Gastroesophageal sphincter (tissue), 4 donors: ENCODE measurements around the gene NKAIN2. TPM values are rescaled to one million over a fixed set of nuclear protein-coding genes. Genes with fewer than 3 reads are reported as not detected.
"Not testable (repeated sequence)": the region's sequence is repeated elsewhere in the genome, so short reads cannot be mapped to it uniquely, and the experiment has no call there.

ENCODE experiments used
- ATAC-seq: fragments of 150-250 bp; one replicate; pipeline ENCODE4 v1.9.1; 2016; ENCODE audit warnings: mild to moderate bottlenecking, moderate library complexity
- H3K27ac ChIP-seq, 4 donors: fragments of 200-600 bp; sonication (generic) in 3 of 4; 1 replicate in 3 of 4; 2 replicates in 1 of 4; pipeline ENCODE4 v1.5.1; 2016 to 2019
- H3K27me3 ChIP-seq: fragments of 200-600 bp; sonication (generic); one replicate; pipeline ENCODE4 v1.5.1; 2019
- H3K36me3 ChIP-seq, 2 donors: fragments of 200-600 bp; sonication (generic); one replicate each; pipeline ENCODE4 v1.5.1; 2019; ENCODE audit warnings: control low read depth in 1 of 2
- H3K4me1 ChIP-seq, 3 donors: fragments of 200-600 bp; sonication (generic); 1 replicate in 2 of 3; 2 replicates in 1 of 3; pipeline ENCODE4 v1.5.1; 2016 to 2019; ENCODE audit warnings: control low read depth in 2 of 3
- H3K4me3 ChIP-seq, 2 donors: fragments of 200-600 bp; sonication (generic); one replicate each; pipeline ENCODE4 v1.5.1; 2019; ENCODE audit warnings: mild to moderate bottlenecking in 1 of 2, moderate library complexity in 1 of 2
- H3K9me3 ChIP-seq, 3 donors: fragments of 200-600 bp; sonication (generic); one replicate each; pipeline ENCODE4 v1.5.1; 2017 to 2019; ENCODE audit warnings: control low read depth in 2 of 3
- EP300 ChIP-seq: sonication (generic); formaldehyde crosslinking; IDR thresholded peaks from one replicate; pipeline ENCODE4 v1.6.1; 2017; ENCODE audit warnings: antibody characterized with exemption, mild to moderate bottlenecking
- POLR2A ChIP-seq, 2 donors: fragments of 450-650 bp; IDR thresholded peaks; one replicate each; pipeline ENCODE4 v1.6.1; 2017; ENCODE audit warnings: antibody characterized with exemption in 2 of 2, mild to moderate bottlenecking in 2 of 2, moderate library complexity in 1 of 2
- POLR2AphosphoS5 ChIP-seq: sonication (generic); formaldehyde crosslinking; IDR thresholded peaks from one replicate; pipeline ENCODE4 v1.6.1; 2017; ENCODE audit warnings: antibody characterized with exemption
- WGBS, 2 donors: methylation state at CpG; one replicate each; pipeline ENCODE4 v1.1.5; 2018; ENCODE audit warnings: low coverage in 1 of 2; 5-methylcytosine and 5-hydroxymethylcytosine counted together
- total RNA-seq, 4 donors: library from RNA; depleted of rRNA; stranded (reverse); fragments of >200 nt; gene quantifications; one replicate each; pipeline ENCODE4 v1.1.0, GENCODE V29; 2016
- TF ChIP-seq, protein P1 (sequence below), 4 experiments: fragments of 200-600 bp in 2 of 4; fragments of 450-650 bp in 2 of 4; sonication (generic) in 1 of 4; IDR thresholded peaks; one replicate each; pipeline ENCODE4 v1.5.1; 2017 to 2019; ENCODE audit warnings: antibody characterized with exemption in 4 of 4, mild to moderate bottlenecking in 2 of 4, moderate library complexity in 2 of 4

Gene NKAIN2
- total RNA-seq, 4 donors from 2014 or later: 0.23 to 3.2 TPM; not detected in 2

- Histone ChIP-seq H3K27me3 (no peaks in the 10 kb centered on the region), H3K4me1 (no peaks in the 10 kb centered on the region), H3K36me3 (no peaks in the 10 kb centered on the region), H3K4me3 (no peak overlapping the region), H3K9me3 (no peaks in the 10 kb centered on the region), H3K27ac (no peak overlapping the region)
- no peak for TF ChIP-seq EP300
- TF ChIP-seq, protein P1, sequence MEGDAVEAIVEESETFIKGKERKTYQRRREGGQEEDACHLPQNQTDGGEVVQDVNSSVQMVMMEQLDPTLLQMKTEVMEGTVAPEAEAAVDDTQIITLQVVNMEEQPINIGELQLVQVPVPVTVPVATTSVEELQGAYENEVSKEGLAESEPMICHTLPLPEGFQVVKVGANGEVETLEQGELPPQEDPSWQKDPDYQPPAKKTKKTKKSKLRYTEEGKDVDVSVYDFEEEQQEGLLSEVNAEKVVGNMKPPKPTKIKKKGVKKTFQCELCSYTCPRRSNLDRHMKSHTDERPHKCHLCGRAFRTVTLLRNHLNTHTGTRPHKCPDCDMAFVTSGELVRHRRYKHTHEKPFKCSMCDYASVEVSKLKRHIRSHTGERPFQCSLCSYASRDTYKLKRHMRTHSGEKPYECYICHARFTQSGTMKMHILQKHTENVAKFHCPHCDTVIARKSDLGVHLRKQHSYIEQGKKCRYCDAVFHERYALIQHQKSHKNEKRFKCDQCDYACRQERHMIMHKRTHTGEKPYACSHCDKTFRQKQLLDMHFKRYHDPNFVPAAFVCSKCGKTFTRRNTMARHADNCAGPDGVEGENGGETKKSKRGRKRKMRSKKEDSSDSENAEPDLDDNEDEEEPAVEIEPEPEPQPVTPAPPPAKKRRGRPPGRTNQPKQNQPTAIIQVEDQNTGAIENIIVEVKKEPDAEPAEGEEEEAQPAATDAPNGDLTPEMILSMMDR (IDR thresholded peaks at IDR 0.05): no peak
- no peak for ATAC-seq
- WGBS, 2 donors: 96 to 100% methylated on average over 2 of the region's 2 CpGs
Observed at GRCh38 chr6:124396361-124396760, 592.7 kb downstream of the NKAIN2 start.

- no peaks in the 10 kb centered on the region for H3K9me3 ChIP-seq
- TF ChIP-seq, protein P1 (IDR thresholded peaks at IDR 0.05): no peak
- H3K4me3 ChIP-seq: no peak overlapping the region
- 49 to 74% methylated on average over 2 of the region's 2 CpGs for WGBS, 2 donors
- ATAC-seq: no peak
- no peaks in the 10 kb centered on the region for H3K27me3 ChIP-seq
- no peak overlapping the region for H3K27ac ChIP-seq
- H3K36me3 ChIP-seq: no peaks in the 10 kb centered on the region
- H3K4me1 ChIP-seq: no peaks in the 10 kb centered on the region
Observed at GRCh38 chr6:124400261-124400999, 596.8 kb downstream of the NKAIN2 start.

- H3K36me3 ChIP-seq, H3K4me3 ChIP-seq, H3K9me3 ChIP-seq, H3K4me1 ChIP-seq, ATAC-seq, H3K27me3 ChIP-seq, H3K27ac ChIP-seq: not testable (repeated sequence)
- 75 to 94% methylated on average over 2 to 3 of the region's 4 CpGs for WGBS, 2 donors
Observed at GRCh38 chr6:124410425-124410824, 606.8 kb downstream of the NKAIN2 start.

DNA sequence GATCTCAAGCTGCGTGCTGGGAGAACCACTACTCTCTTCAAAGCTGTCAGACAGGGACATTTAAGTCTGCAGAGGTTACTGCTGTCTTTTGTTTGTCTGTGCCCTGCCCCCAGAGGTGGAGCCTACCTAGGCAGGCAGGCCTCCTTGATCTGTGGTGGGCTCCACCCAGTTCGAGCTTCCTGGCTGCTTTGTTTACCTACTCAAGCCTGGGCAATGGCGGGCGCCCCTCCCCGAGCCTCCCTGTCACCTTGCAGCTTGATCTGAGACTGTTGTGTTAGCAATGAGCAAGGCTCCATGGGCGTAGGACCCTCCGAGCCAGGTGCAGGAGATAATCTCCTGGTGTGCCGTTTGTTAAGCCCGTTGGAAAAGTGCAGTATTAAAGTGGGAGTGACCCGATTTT lies 609.0 kb downstream of the NKAIN2 start:
- not testable (repeated sequence) for H3K36me3 ChIP-seq, H3K9me3 ChIP-seq, ATAC-seq, H3K27me3 ChIP-seq, H3K4me1 ChIP-seq, H3K4me3 ChIP-seq, H3K27ac ChIP-seq
- no CpG with 5 or more reads among the region's 10 CpGs for WGBS, 2 donors

GRCh38 chr6:124420116-124420840 lies 616.6 kb downstream of the NKAIN2 start:
- TF ChIP-seq POLR2A (IDR thresholded peaks at IDR 0.05) (no peak), POLR2AphosphoS5 (no peak), EP300 (no peak)
- TF ChIP-seq, protein P1 (IDR thresholded peaks at IDR 0.05): no peak
- 59% methylated on average over 3 to 4 of the region's 4 CpGs for WGBS, 2 donors
- no peak for ATAC-seq

DNA sequence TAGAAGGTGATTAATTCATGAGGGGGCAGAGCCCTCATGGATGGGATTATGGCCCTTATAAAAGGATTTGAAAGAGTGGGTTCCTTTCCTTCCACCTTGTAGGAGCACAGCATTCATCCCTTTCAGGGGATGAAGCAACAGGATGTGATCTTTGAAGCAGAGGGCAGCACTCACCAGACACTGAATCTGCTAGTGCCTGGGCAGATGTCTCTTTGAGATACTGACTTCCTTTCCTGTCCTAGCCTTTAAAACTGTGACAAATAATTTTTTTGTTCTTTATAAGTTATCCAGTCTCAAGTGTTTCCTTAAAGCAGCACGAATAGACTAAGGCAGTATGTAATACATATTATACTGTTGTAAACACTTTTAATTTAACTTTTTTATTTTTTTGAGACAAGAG lies 620.0 kb downstream of the NKAIN2 start:
- Histone ChIP-seq H3K27ac (no peak overlapping the region), H3K4me1 (no peaks in the 10 kb centered on the region), H3K4me3 (no peak overlapping the region), H3K9me3 (no peaks in the 10 kb centered on the region), H3K27me3 (no peaks in the 10 kb centered on the region), H3K36me3 (no peaks in the 10 kb centered on the region)
- 58 to 90% methylated on average over 1 of the region's 1 CpG for WGBS, 2 donors
- no peak for ATAC-seq
- TF ChIP-seq, protein P1 (IDR thresholded peaks at IDR 0.05): no peak
- no peak for TF ChIP-seq POLR2A (IDR thresholded peaks at IDR 0.05)
- TF ChIP-seq POLR2AphosphoS5: no peak
- no peak for TF ChIP-seq EP300

More at GRCh38 chr6:124420116-124420840, 616.6 kb downstream of the NKAIN2 start:
- Histone ChIP-seq H3K27me3 (no peaks in the 10 kb centered on the region), H3K4me1 (no peaks in the 10 kb centered on the region), H3K9me3 (no peaks in the 10 kb centered on the region), H3K4me3 (no peak overlapping the region), H3K27ac (no peak overlapping the region), H3K36me3 (no peaks in the 10 kb centered on the region)
